Activated T-cell treated with anti-CD3 and anti-CD28 coated beads, Interleukin-2, amount 50 U/mL, for 48 hours (primary cell): ENCODE data around the gene SCMH1.
"Not testable (repeated sequence)": the region's sequence is repeated elsewhere in the genome, so short reads cannot be mapped to it uniquely, and the experiment has no call there.

ENCODE experiments used
- DNase-seq, 2 experiments: peaks; one replicate each; pipeline ENCODE4 v3.0.0-alpha.2; 2020

SCMH1 gene

DNA sequence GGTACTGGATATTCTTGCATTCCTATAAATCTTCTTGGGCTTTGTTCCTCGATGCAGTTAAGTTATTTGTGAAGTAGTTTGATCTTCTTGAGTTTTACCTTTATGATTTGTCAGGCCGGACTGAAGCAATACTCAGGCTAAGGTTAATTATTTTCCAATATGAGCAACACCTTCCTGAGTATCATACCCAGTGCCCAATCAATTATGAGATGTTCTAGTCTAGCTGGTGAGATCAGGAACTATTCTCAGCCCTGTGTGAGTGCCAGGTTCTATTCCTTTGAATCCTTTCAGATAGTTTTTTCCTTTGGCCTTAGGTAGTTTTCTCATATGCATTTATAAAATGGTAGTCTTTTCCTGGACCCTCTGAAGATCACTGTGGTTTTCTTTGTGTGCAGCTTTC lies 92.5 kb downstream of the SCMH1 start:
- DNase-seq: no peak

DNA sequence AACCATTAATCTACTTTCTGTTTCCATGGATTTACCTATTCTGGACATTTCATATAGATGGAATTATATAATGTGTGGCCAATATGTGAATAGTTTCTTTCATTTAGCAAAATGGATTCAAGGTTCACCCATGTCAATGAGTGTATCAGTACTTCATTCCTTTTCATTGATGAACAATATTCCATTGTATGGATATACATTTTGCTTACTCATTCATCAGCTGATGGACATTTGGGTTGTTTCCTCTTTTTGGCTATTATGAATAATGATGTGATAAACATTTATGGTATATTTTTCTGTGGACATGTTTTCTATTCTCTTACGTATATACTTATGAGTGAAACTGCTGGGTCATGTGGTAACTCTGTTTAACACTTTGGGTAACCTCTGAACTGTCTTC lies 97.8 kb downstream of the SCMH1 start:
- no peak for DNase-seq

GRCh38 chr1:41138549-41138948 lies 103.6 kb downstream of the SCMH1 start:
- DNase-seq: no peak

DNA sequence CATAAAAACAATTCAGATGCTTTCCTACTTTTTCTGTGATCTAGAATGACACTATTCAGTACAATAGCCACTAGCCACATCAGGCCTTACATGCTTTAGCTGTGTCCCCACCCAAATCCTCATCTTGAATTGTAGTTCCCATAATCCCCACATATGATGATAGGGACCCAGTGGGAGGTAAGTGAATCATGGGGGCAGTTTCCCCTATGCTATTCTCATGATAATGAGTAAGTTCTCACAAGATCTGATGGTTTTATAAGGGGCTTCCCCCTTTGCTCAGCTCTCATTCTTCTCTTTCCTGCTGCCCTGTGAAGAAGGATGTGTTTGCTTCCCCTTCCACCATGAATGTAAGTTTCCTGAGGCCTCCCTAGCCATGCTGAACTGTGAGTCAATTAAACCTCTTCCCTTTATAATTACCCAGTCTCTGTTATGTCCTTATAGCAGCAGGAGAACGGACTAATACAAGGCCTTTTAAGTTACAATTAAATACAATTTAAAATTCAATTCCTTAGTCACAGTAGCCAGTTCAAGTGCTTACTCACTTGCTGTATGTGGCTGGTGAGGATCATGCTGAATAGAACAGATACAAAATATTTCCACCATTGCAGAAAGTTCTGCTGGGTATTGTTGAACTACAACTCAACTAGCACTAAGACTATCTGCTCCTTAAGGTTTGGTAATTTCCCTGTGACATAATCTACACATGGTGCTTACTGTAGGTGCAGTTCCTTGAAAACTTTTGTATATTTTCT lies 106.7 kb downstream of the SCMH1 start:
- no peak for DNase-seq

DNA sequence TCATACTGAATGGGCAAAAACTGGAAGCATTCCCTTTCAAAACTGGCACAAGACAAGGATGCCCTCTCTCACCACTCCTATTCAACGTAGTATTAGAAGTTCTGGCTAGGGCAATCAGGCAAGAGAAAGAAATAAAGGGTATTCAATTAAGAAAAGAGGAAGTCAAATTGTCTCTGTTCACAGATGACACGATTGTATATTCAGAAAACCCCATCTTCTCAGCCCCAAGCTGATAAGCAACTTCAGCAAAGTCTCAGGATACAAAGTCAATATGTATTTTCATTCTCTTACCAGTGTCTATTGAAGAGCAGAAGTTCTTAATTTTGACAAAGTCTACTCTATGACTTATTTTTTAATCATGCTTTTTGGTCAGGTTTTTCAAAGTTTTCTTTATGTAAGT lies 107.8 kb downstream of the SCMH1 start:
- DNase-seq: not testable (repeated sequence)

DNA sequence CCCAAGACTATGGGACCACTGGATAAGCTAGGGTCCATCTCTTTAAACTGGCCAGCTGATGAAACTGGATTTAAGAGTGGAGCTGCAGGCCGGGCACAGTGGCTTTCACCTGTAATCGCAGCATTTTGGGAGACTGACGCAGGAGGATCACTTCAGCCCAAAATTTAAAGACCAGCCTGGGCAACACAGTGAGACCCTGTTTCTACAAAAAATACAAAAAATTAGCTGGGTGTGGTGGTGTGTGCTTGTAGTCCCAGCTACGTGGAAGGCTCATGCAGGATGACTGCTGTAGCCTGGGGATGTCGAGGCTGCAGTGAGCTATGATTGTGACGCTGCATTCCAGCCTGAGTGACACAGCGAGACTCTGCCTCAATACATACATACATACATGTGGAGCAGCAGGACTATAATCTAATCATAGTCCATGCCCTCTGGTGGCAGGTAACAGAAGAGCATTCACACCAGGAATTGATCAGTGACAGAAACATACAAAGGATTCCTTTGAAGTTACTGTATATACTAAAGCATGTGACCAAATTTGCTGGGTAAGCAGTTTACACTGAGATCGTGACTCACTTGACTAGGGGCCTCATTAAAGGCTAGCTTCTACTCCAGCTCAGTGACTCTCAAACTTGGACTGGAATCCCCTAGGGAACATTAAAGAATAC lies 119.1 kb downstream of the SCMH1 start:
- no peak for DNase-seq

GRCh38 chr1:41122148-41122547 lies 120.0 kb downstream of the SCMH1 start:
- no peak for DNase-seq

- DNase-seq: no peak
Measured at GRCh38 chr1:41118645-41119044, 123.5 kb downstream of the SCMH1 start.

GRCh38 chr1:41117241-41117640 lies 124.9 kb downstream of the SCMH1 start:
- not testable (repeated sequence) for DNase-seq

GRCh38 chr1:41110736-41111135 lies 131.4 kb downstream of the SCMH1 start:
- no peak for DNase-seq

DNA sequence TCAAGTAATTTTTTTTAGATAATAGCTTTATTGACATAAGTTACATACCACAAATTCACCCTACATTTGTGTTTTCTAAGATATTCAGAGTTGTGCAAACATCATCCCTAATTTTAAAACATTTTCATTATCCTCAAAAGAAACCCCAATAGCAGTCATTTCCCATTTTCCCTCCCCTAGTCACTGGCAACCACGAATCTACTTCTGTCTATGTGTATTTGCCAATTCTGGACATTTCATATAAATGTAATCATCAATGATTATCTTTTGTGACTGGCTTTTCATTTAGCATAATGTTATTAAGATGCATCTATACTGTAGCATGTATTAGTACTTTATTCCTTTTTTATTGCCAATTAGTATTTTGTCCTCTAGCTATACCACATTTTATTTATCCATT lies 131.8 kb downstream of the SCMH1 start:
- DNase-seq: no peak

GRCh38 chr1:41109310-41110197 lies 132.6 kb downstream of the SCMH1 start:
- DNase-seq: no peak

DNA sequence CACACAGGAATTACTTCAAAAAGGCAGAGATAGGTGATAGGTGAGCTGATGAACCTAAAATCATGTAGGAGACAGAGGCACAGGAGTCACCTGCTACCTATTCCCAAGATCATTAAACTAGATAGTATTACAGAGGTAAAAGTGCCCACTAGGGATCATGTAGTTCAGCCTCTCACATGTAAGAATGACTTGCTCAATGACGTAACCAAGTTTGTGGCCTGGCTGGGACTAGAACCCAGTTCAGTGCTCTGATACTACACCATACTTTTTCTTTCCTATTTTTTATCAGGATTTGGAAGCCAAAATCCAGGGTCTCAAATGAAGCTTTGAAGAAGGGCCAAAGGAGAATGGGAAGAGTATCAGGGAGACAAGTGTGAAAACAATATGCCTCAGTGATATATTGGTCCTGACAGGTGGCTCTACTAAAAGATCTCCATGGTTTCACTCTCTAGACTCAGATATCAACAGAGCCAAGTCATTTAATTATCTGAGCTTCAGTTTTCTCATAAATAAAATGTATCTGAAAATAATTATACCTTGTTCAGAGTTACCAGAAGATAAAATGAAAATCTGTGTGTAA lies 133.3 kb downstream of the SCMH1 start:
- DNase-seq: no peak

GRCh38 chr1:41103766-41104165 lies 138.3 kb downstream of the SCMH1 start:
- DNase-seq: no peak

DNA sequence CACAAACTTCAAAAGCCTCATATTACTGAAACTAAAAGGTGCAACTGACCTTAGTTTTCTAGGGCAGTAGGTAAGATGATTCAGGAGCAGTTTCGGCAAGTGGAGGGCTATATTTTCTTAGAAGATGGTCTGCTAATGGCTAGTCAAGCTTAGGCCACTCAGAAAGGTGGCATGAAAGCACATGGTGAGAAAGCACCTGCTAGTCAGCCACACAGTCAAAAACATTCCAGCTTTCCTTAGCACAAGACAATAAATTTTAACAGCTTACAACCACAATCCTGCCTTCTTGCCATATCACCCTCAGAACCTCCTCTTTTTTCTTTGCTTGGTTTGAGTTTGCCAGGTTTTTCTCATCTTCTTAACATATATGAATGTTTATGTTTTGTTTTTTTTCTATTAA lies 139.5 kb downstream of the SCMH1 start:
- no peak for DNase-seq

DNA sequence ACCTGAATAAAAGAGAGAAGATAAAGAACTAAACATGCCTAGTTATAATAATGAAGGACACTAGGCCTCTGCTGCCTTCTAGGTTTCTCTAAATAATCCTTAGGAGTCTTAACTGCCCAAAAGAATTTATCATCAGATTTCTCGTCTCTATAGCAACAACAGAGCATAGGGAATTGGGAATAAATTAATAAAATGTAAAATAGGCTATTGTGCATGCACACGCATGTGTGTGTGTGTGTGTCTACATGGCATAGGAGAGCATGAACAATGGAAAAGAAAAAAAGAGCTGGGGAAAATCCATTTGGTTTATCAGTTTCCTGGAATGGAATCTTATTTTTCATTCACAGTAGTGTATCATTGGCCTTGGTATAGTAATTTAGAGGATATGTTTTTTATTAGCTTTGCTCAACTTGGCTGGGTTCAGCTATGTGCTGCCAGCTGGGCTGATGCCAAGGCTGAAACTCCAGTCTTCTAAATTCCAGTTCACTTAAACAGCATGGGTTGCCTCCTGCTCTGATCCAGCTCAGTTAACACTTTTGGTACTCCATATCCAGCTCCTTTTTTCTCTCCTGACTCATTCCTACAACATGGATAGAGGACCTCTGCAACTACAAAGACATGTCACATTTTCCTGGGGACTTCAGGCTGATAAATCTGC lies 140.0 kb downstream of the SCMH1 start:
- DNase-seq: no peak

- no peak for DNase-seq
Measured at GRCh38 chr1:41101076-41101475, 141.0 kb downstream of the SCMH1 start.

GRCh38 chr1:41100170-41100569 lies 141.9 kb downstream of the SCMH1 start:
- no peak for DNase-seq

DNA sequence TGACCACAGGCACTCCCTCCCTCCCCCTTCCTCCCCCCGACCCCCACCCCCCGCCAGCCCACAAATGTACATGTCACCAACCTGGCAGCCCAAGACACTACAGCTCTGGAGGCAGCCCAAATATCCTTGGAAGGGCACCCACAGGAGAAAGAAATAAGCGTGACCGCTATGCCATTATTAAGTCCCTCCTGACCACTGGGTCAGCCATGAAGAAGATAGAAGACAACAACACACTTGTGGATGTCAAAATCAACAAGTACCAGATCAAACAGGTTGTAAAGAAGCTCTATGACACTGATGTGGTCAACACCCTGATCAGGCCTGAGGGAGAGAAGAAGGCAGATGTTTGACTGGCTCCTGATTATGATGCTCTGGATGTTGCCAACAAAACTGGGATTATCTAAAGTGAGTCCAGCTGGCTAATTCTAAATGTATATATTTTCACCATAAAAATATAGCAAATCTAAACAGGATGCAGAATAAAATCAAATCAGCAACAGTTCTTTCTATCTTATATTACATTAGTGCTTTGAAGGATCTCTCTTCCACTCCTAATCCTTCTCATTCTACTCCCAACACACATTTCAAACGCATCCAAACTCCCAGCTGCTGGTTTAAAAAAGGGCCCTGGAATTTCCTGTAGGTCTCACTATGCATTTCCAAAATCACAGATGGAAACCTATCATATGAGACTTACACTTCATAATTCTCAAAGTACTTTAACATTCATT lies 143.2 kb downstream of the SCMH1 start:
- DNase-seq: no peak

GRCh38 chr1:41097105-41097504 lies 145.0 kb downstream of the SCMH1 start:
- DNase-seq: no peak

GRCh38 chr1:41093826-41094225 lies 148.3 kb downstream of the SCMH1 start:
- DNase-seq: no peak

DNA sequence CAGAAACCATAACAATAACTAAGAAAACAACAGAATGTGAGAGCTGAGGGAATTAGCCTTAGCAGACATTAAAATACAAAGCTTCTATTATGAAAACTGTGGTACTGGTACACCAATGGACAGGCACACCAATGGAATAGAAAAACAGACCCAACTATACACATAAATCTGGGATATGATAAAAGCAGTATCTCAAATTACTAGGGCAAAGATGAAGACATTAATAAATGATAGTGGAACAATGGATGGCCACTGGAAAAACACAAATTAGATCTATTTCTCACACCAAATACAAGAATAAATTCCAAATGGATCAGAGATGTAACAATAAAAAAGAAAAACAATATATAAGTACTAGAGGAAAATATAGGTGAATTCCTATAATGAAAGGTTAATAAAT lies 155.2 kb downstream of the SCMH1 start:
- DNase-seq: no peak
